GM12878 (cell line): ENCODE data around the gene GALNT18.

Experiments
- SMAD5 ChIP-seq: IDR thresholded peaks from 2 replicates; pipeline ENCODE4 v1.6.1; 2016; ENCODE audit warnings: antibody characterized with exemption, low read depth
- SUZ12 ChIP-seq: fragments of 200-600 bp; sonication (generic); IDR thresholded peaks from one replicate; pipeline ENCODE4 v1.6.1; 2018; ENCODE audit warnings: antibody characterized with exemption, mild to moderate bottlenecking; ENCODE audit not compliant: unreplicated experiment

DNA sequence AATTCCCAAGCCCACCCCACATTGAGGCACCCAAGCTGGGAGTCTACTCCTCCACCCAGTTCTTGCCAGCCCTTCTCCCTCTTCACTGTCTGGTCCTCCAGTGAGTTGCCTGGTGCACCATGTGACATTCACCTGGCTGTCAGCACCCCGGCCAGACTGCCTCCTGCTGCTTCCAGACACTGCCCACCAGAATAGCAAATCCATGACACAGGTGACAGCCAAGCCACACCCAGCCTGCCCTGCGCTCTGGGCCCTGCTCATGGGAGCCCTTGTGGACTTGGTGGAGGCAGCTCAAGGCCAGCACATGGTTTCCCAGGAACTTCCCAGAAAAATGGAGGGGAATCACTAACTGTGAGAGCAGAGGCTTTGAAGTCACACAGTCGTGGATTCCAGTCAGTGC lies 172.5 kb downstream of the GALNT18 start:
- TF ChIP-seq SMAD5 (no peak), SUZ12 (no peak)
